H1 (cell line): ENCODE results near the gene POM121L12. TPM values are rescaled to one million over a fixed set of nuclear protein-coding genes. Genes with fewer than 3 reads are reported as not detected.

ENCODE experiments used
- CTCF ChIA-PET: fragments of 300-600 bp; sonication (Branson Sonifier 250); formaldehyde crosslinking; loops from one replicate; lab custom pipeline; 2021; ENCODE audit not compliant: partially characterized antibody; lab: Charles Lee
- POLR2A ChIA-PET: fragments of 300-600 bp; sonication (Branson Sonifier 250); formaldehyde crosslinking; loops from one replicate; lab custom pipeline; 2021; ENCODE audit warnings: inconsistent platforms; ENCODE audit not compliant: partially characterized antibody; lab: Charles Lee
- DNase-seq, 2 experiments: peaks; one replicate each; pipeline versions ENCODE4 v3.0.0 to v3.0.0-alpha.2; 2010 to 2022; ENCODE audit warnings: low spot score in 2 of 2, low read depth in 1 of 2, mixed read lengths in 1 of 2
- FAIRE-seq: peaks from 2 replicates; lab custom pipeline; 2011; peaks lifted over from hg19 to GRCh38; lab: Jason Lieb, UNC
- H2AFZ ChIP-seq: 2 replicates; pipeline ENCODE4 v1.8.1; 2012; ENCODE audit warnings: low read length, inconsistent platforms
- H2AK5ac ChIP-seq: 2 replicates; pipeline ENCODE4 v1.6.1; 2013; ENCODE audit warnings: low read depth, low read length
- H2BK120ac ChIP-seq: replicated peaks from 2 replicates; pipeline ENCODE3; 2013; ENCODE audit warnings: low read depth, low read length, inconsistent platforms
- H2BK12ac ChIP-seq: 2 replicates; pipeline ENCODE4 v1.6.1; 2013; ENCODE audit warnings: low read depth, low read length
- H2BK15ac ChIP-seq: 2 replicates; pipeline ENCODE4 v1.6.1; 2013; ENCODE audit warnings: low read length
- H2BK20ac ChIP-seq: 2 replicates; pipeline ENCODE4 v1.6.1; 2013; ENCODE audit warnings: low read length
- H2BK5ac ChIP-seq: 2 replicates; pipeline ENCODE4 v1.6.1; 2013; ENCODE audit warnings: low read depth, low read length
- H3K14ac ChIP-seq: 2 replicates; pipeline ENCODE4 v1.6.1; 2013; ENCODE audit warnings: inconsistent platforms; ENCODE audit not compliant: insufficient read length
- H3K18ac ChIP-seq: 2 replicates; pipeline ENCODE4 v1.6.1; 2013; ENCODE audit warnings: low read length; ENCODE audit errors: extremely low read depth
- H3K23ac ChIP-seq: 2 replicates; pipeline ENCODE4 v1.6.1; 2013; ENCODE audit warnings: inconsistent platforms; ENCODE audit not compliant: insufficient read length
- H3K23me2 ChIP-seq: 2 replicates; pipeline ENCODE4 v1.6.1; 2013; ENCODE audit warnings: low read depth, low read length
- H3K27ac ChIP-seq: 2 replicates; pipeline ENCODE4 v1.6.1; 2011; ENCODE audit warnings: low read depth, low read length, inconsistent platforms
- H3K27me3 ChIP-seq, 4 experiments: replicated peaks in 1 of 4; 1 replicate in 1 of 4; 2 replicates in 3 of 4; pipeline versions ENCODE4 v1.6.1 to v1.8.1; 2011 to 2013; ENCODE audit warnings: low read length in 3 of 4, mild to moderate bottlenecking in 3 of 4, inconsistent platforms in 2 of 4, mixed read lengths in 2 of 4, moderate library complexity in 1 of 4; ENCODE audit not compliant: control insufficient read depth in 3 of 4, insufficient read depth in 3 of 4; ENCODE audit errors: extremely low read depth in 1 of 4
- H3K36me3 ChIP-seq, 4 experiments: 2 replicates each; pipeline versions ENCODE4 v1.6.1 to v1.8.1; 2011 to 2013; ENCODE audit warnings: mild to moderate bottlenecking in 4 of 4, low read length in 3 of 4, moderate library complexity in 2 of 4, control low read depth in 1 of 4, inconsistent platforms in 1 of 4; ENCODE audit not compliant: insufficient read depth in 4 of 4, control insufficient read depth in 2 of 4
- H3K4ac ChIP-seq: replicated peaks from 2 replicates; pipeline ENCODE3; 2013; ENCODE audit warnings: low read length, low read depth, mixed read lengths, inconsistent platforms; ENCODE audit not compliant: insufficient read length
- H3K4me1 ChIP-seq, 4 experiments: replicated peaks in 1 of 4; 1 replicate in 1 of 4; 2 replicates in 3 of 4; pipeline versions ENCODE4 v1.6.1 to v1.8.1; 2011 to 2013; ENCODE audit warnings: low read length in 3 of 4, inconsistent platforms in 2 of 4, mixed read lengths in 1 of 4; ENCODE audit not compliant: insufficient read depth in 4 of 4, control insufficient read depth in 3 of 4
- H3K4me2 ChIP-seq, 2 experiments: 2 replicates each; pipeline versions ENCODE4 v1.6.1 to v1.8.1; 2011 to 2013; ENCODE audit warnings: low read depth in 2 of 2, low read length in 2 of 2, control low read depth in 1 of 2, inconsistent platforms in 1 of 2, mild to moderate bottlenecking in 1 of 2; ENCODE audit not compliant: insufficient read depth in 1 of 2
- H3K4me3 ChIP-seq, 4 experiments: fragments of 200-600, 300-600 bp in 1 of 4; sonication (generic), shearing (Covaris generic), sonication (Bioruptor Twin) in 1 of 4; 2 replicates each; pipeline versions ENCODE4 v1.5.1 to v1.8.1; 2011 to 2016; ENCODE audit warnings: low read length in 4 of 4, low read depth in 3 of 4, control low read depth in 2 of 4, inconsistent platforms in 2 of 4, mild to moderate bottlenecking in 2 of 4, mixed read lengths in 1 of 4, moderate library complexity in 1 of 4; ENCODE audit not compliant: insufficient read depth in 2 of 4; ENCODE audit errors: extremely low read depth in 1 of 4
- H3K56ac ChIP-seq: replicated peaks from 2 replicates; pipeline ENCODE3; 2013; ENCODE audit warnings: low read depth, mild to moderate bottlenecking, mixed read lengths, low read length, inconsistent platforms; ENCODE audit not compliant: insufficient read length
- H3K79me1 ChIP-seq: 2 replicates; pipeline ENCODE4 v1.6.1; 2013; ENCODE audit warnings: low read depth, low read length, control low read depth
- H3K79me2 ChIP-seq, 2 experiments: 2 replicates each; pipeline versions ENCODE4 v1.6.1 to v1.8.1; 2012 to 2013; ENCODE audit warnings: low read length in 2 of 2, mild to moderate bottlenecking in 2 of 2, inconsistent platforms in 1 of 2; ENCODE audit not compliant: insufficient read depth in 2 of 2, control insufficient read depth in 1 of 2
- H3K9ac ChIP-seq, 4 experiments: replicated peaks in 1 of 4; 1 replicate in 1 of 4; 2 replicates in 3 of 4; pipeline versions ENCODE4 v1.6.1 to v1.8.1; 2011 to 2013; ENCODE audit warnings: low read depth in 3 of 4, low read length in 3 of 4, control low read depth in 2 of 4, mild to moderate bottlenecking in 2 of 4, moderate library complexity in 2 of 4, inconsistent platforms in 1 of 4; ENCODE audit errors: extremely low read depth in 1 of 4
- H3K9me3 ChIP-seq, 2 experiments: 2 replicates each; pipeline versions ENCODE4 v1.6.1 to v1.8.1; 2012 to 2013; ENCODE audit warnings: mild to moderate bottlenecking in 2 of 2, moderate library complexity in 2 of 2, control low read depth in 1 of 2, inconsistent platforms in 1 of 2, low read depth in 1 of 2, low read length in 1 of 2, mixed read lengths in 1 of 2; ENCODE audit not compliant: insufficient read depth in 2 of 2
- H4K20me1 ChIP-seq, 2 experiments: replicated peaks in 1 of 2; 2 replicates each; pipeline versions ENCODE3 to v1.8.1; 2011 to 2013; ENCODE audit warnings: inconsistent platforms in 2 of 2, low read length in 2 of 2, mild to moderate bottlenecking in 1 of 2; ENCODE audit not compliant: insufficient read depth in 2 of 2, control insufficient read depth in 1 of 2
- H4K5ac ChIP-seq: 2 replicates; pipeline ENCODE4 v1.6.1; 2013; ENCODE audit warnings: low read length, low read depth, mixed read lengths, inconsistent platforms; ENCODE audit not compliant: insufficient read length
- H4K8ac ChIP-seq: 2 replicates; pipeline ENCODE4 v1.8.0; 2013; ENCODE audit warnings: mild to moderate bottlenecking, moderate library complexity, low read length, inconsistent platforms; ENCODE audit not compliant: insufficient read depth; ENCODE audit errors: extremely low read depth
- H4K91ac ChIP-seq: replicated peaks from 2 replicates; pipeline ENCODE3; 2013; ENCODE audit warnings: low read length, mixed read lengths, inconsistent platforms; ENCODE audit not compliant: insufficient read length
- RXRA ChIP-seq: IDR thresholded peaks from 2 replicates; pipeline ENCODE4 v1.6.1; 2011; ENCODE audit warnings: low read depth, mild to moderate bottlenecking, low read length, moderate library complexity; ENCODE audit not compliant: insufficient read depth
- WGBS, 2 experiments: shearing (Covaris generic) in 1 of 2; methylation state at CpG; one replicate each; pipeline versions ENCODE4 v1.1.6 to v1.1.7; 2013 to 2015; ENCODE audit warnings: low lambda C conversion rate in 2 of 2, mixed read lengths in 2 of 2, inconsistent platforms in 1 of 2, low coverage in 1 of 2, missing lambda C conversion rate in 1 of 2; ENCODE audit not compliant: insufficient replicate concordance in 2 of 2, insufficient coverage in 1 of 2, insufficient read length in 1 of 2; ENCODE audit errors: extremely low coverage in 1 of 2, missing lambda C conversion rate in 1 of 2; 5-methylcytosine and 5-hydroxymethylcytosine counted together
- polyA plus RNA-seq, 7 experiments: library from polyadenylated mRNA; depleted of rRNA in 3 of 7; stranded (reverse) in 5 of 7; unstranded in 2 of 7; fragments of >200 nt in 5 of 7; fragments of 200-250 nt in 2 of 7; gene quantifications; 1 replicate in 5 of 7; 2 replicates in 1 of 7; 4 replicates in 1 of 7; pipeline versions ENCODE4 v1.2.1 to v1.2.3, GENCODE V29; 2011 to 2013; ENCODE audit warnings: missing spikeins in 2 of 7, mixed read lengths in 2 of 7
- total RNA-seq: library from RNA; stranded (reverse); fragmentation: NEBNext Ultra II Directional; extraction: Animal tissue kit (Norgen Biotek cat#: 25700); gene quantifications from 2 replicates; pipeline ENCODE4 v1.2.1, GENCODE V29; 2021

POM121L12 gene
- total and polyA plus RNA-seq, 2 of the 8 experiments (the other 6 are each of a cell fraction or from before 2014, with no cell fraction given) = not detected

- H2BK12ac ChIP-seq = no peak overlapping the region
- no peaks in the 10 kb centered on the region for H3K79me1 ChIP-seq
- H2AFZ ChIP-seq = no peak overlapping the region
- no peak for TF ChIP-seq RXRA
- no peak overlapping the region for H4K91ac ChIP-seq
- POLR2A ChIA-PET = no interaction called here
- no peak for FAIRE-seq
- H3K9me3 ChIP-seq = peaks cover 11 to 25% of the 10 kb centered on the region in 2 experiments; a peak in 3 of 4 replicates
- 99% methylated on average over 11 of the region's 29 CpGs; no CpG with 5 or more reads in 1 of the 2 experiments for WGBS, 2 experiments
- no peak overlapping the region for H2BK120ac ChIP-seq
- H3K79me2 ChIP-seq = no peaks in the 10 kb centered on the region
- no peak overlapping the region for H4K5ac ChIP-seq
- no peak overlapping the region for H3K23ac ChIP-seq
- no peaks in the 10 kb centered on the region for H3K36me3 ChIP-seq
- H3K9ac ChIP-seq = no peak overlapping the region
- no peak overlapping the region for H3K56ac ChIP-seq
- CTCF ChIA-PET = interaction anchor here (0.9 kb wide), 1 partner anchor 1648 kb away, joined by 5 read pairs; no protein-coding TSS in a partner anchor
- H3K23me2 ChIP-seq = no peaks in the 10 kb centered on the region
- H2BK15ac ChIP-seq = no peak overlapping the region
- no peak overlapping the region for H3K27ac ChIP-seq
- H2BK5ac ChIP-seq = no peak overlapping the region
- H3K4me1 ChIP-seq = no peaks in the 10 kb centered on the region
- H2BK20ac ChIP-seq = no peak overlapping the region
- no peak overlapping the region for H3K18ac ChIP-seq
- H3K4me2 ChIP-seq = no peak overlapping the region
- H3K27me3 ChIP-seq = no peaks in the 10 kb centered on the region
- no peak overlapping the region for H4K8ac ChIP-seq
- H3K4me3 ChIP-seq = no peak overlapping the region
- no peak for DNase-seq
- H3K14ac ChIP-seq = no peak overlapping the region
- H2AK5ac ChIP-seq = no peak overlapping the region
- H4K20me1 ChIP-seq = no peaks in the 10 kb centered on the region
- H3K4ac ChIP-seq = no peak overlapping the region
These were observed 31.6 kb upstream of the POM121L12 start for GRCh38 chr7:53003653-53004445.
